Gastrocnemius medialis (tissue), 4 donors: ENCODE measurements around the gene DENND1A. TPM values are rescaled to one million over a fixed set of nuclear protein-coding genes. Genes with fewer than 3 reads are reported as not detected.

ENCODE experiments used
- ATAC-seq, 2 donors: fragments of 150-250 bp; one replicate each; pipeline ENCODE4 v1.9.1; 2016
- DNase-seq, 2 donors: peaks; one replicate each; pipeline ENCODE4 v3.0.0-alpha.2; 2019
- H3K27ac ChIP-seq, 4 donors: fragments of 200-600 bp; sonication (generic); 1 replicate in 1 of 4; 2 replicates in 3 of 4; pipeline ENCODE4 v1.5.1; 2016 to 2018; ENCODE audit warnings: mild to moderate bottlenecking in 2 of 4, moderate library complexity in 1 of 4
- H3K27me3 ChIP-seq, 3 donors: fragments of 200-600 bp; sonication (generic) in 2 of 3; 1 replicate in 1 of 3; 2 replicates in 2 of 3; pipeline versions ENCODE4 v1.5.1 to v1.6.0; 2016 to 2019; ENCODE audit warnings: mild to moderate bottlenecking in 1 of 3, moderate library complexity in 1 of 3
- H3K36me3 ChIP-seq, 2 donors: fragments of 200-600 bp; sonication (generic) in 1 of 2; one replicate each; pipeline ENCODE4 v1.5.1; 2017 to 2018
- H3K4me1 ChIP-seq, 2 donors: fragments of 200-600 bp; sonication (generic) in 1 of 2; one replicate each; pipeline ENCODE4 v1.5.1; 2016 to 2017; ENCODE audit warnings: mild to moderate bottlenecking in 2 of 2
- H3K4me3 ChIP-seq, 4 donors: fragments of 200-600 bp; sonication (generic) in 3 of 4; 1 replicate in 1 of 4; 2 replicates in 3 of 4; pipeline ENCODE4 v1.5.1; 2016 to 2019; ENCODE audit warnings: mild to moderate bottlenecking in 2 of 4
- H3K9me3 ChIP-seq, 3 donors: fragments of 200-600 bp; sonication (generic) in 2 of 3; 1 replicate in 1 of 3; 2 replicates in 2 of 3; pipeline ENCODE4 v1.5.1; 2016 to 2019
- CTCF ChIP-seq, 5 experiments: fragments of 450-650 bp in 3 of 5; fragments of 200-600 bp in 2 of 5; sonication (generic) in 2 of 5; IDR thresholded peaks in 4 of 5; conservative IDR thresholded peaks in 1 of 5; 1 replicate in 4 of 5; 2 replicates in 1 of 5; pipeline ENCODE4 v1.5.1; 2016 to 2019; ENCODE audit warnings: antibody characterized with exemption in 5 of 5, mild to moderate bottlenecking in 3 of 5, moderate library complexity in 3 of 5
- POLR2A ChIP-seq, 2 donors: fragments of 450-650 bp; IDR thresholded peaks; one replicate each; pipeline ENCODE4 v1.6.1; 2017; ENCODE audit warnings: antibody characterized with exemption in 2 of 2, mild to moderate bottlenecking in 2 of 2, moderate library complexity in 2 of 2
- in situ Hi-C, 4 donors: fragments of 200-750 bp; cut with MboI; loops; one replicate each; pipeline versions ENCODE4 v1.15.0 to v1.8.0; 2017; ENCODE audit warnings: low sequenced_read_pairs in 4 of 4
- intact Hi-C: fragments of 100-400 bp; cut with DNase I; formaldehyde crosslinking; loops from one replicate; pipeline ENCODE4 v1.15.1; 2023; ENCODE audit warnings: low total_unique reads
- total RNA-seq, 4 donors: library from RNA; depleted of rRNA; stranded (reverse); fragments of >200 nt; gene quantifications; one replicate each; pipeline versions ENCODE4 v1.1.0 to v1.2.3, GENCODE V29; 2016

Gene DENND1A
- total RNA-seq, 4 donors from 2014 or later: 14.1 to 24.6 (median 16.4) TPM

- Histone ChIP-seq H3K27me3 (no peaks in the 10 kb centered on the region), H3K27ac (no peak overlapping the region), H3K36me3 (no peaks in the 10 kb centered on the region), H3K9me3 (no peaks in the 10 kb centered on the region), H3K4me1 (no peaks in the 10 kb centered on the region), H3K4me3 (no peak overlapping the region)
- in situ Hi-C loops (no loop called here), intact Hi-C loops (no loop called here)
- DNase-seq: no peak
- ATAC-seq: no peak
- no peak for TF ChIP-seq POLR2A (IDR thresholded peaks at IDR 0.05)
- TF ChIP-seq CTCF (IDR thresholded peaks at IDR 0.05 in 4 of 5, conservative IDR thresholded peaks at IDR 0.05 in 1 of 5): no peak
Observed at GRCh38 chr9:123478967-123479602, 450.8 kb downstream of the DENND1A start.

- Histone ChIP-seq H3K27ac (no peak overlapping the region), H3K27me3 (no peaks in the 10 kb centered on the region), H3K36me3 (no peaks in the 10 kb centered on the region), H3K9me3 (no peaks in the 10 kb centered on the region), H3K4me1 (no peaks in the 10 kb centered on the region), H3K4me3 (no peak overlapping the region)
- in situ Hi-C loops (no loop called here), intact Hi-C loops (no loop called here)
- ATAC-seq (no peak), DNase-seq (no peak)
- no peak for TF ChIP-seq CTCF (IDR thresholded peaks at IDR 0.05 in 4 of 5, conservative IDR thresholded peaks at IDR 0.05 in 1 of 5)
- no peak for TF ChIP-seq POLR2A (IDR thresholded peaks at IDR 0.05)
Observed at GRCh38 chr9:123478160-123478559, 451.8 kb downstream of the DENND1A start.

DNA sequence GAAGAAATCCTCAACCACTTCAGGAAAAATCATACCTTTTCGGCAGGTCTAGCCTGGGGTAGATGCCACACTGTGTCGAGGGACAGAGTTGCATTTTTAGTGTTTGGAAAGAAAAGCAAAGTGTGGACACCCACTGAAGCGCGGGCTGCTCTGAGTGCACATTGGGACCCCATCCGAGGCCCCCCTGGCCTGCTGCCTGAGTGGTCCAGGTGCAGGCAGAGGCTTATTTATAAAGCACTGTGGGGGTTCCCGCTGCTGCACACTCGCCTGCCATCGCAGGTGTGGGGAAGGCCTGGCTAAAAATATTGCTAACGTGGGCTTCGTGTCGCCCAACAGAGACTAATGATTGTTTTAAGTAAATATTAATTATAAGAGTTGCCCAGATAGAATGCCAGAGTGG is 454.5 kb downstream of the DENND1A start:
- in situ Hi-C loops: no loop called here

DNA sequence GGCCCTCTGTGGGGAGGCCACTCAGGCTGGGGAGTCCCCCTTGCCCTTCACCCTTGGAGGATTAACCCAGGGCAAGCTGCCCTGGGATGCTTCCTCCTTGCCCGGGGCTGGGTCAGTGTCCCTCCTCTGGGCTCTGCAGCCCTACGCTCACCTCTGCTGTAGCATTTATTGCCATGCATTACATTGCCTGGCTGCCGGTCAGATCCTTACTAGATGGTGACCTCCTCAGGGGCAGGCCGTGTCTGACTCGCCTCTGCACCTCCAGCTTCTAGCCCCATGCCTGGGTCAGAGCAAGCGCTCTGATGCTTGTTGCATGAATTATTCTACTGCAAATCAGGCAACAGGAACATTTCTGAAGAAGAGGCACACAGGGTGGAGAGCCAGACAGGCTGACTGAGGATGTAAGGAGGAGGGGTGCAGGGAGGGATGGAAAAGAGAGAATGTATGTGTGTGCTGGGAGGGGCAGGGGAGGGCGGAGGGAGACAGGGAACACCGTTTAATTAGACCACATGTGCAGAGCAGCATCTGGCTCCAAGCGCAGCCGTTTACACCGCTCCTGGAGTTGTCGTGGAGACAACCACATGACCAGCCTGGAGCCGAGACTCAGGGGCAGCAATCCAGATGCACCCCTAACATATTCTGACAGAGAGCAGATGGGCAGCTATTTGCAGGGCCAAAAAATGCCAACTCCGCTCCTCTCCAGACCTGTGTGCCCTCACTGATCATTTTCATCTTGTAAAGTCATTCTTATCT is 456.9 kb downstream of the DENND1A start:
- Histone ChIP-seq H3K4me3 (no peak overlapping the region), H3K36me3 (no peaks in the 10 kb centered on the region), H3K27ac (no peak overlapping the region), H3K4me1 (no peaks in the 10 kb centered on the region), H3K27me3 (no peaks in the 10 kb centered on the region), H3K9me3 (no peaks in the 10 kb centered on the region)
- in situ Hi-C loops (no loop called here), intact Hi-C loops (no loop called here)
- DNase-seq (no peak), ATAC-seq (no peak)
- TF ChIP-seq CTCF (IDR thresholded peaks at IDR 0.05 in 4 of 5, conservative IDR thresholded peaks at IDR 0.05 in 1 of 5): no peak
- no peak for TF ChIP-seq POLR2A (IDR thresholded peaks at IDR 0.05)

More for the DNA sequence above, 454.5 kb downstream of the DENND1A start:
- Histone ChIP-seq H3K27me3 (no peaks in the 10 kb centered on the region), H3K27ac (no peak overlapping the region), H3K4me1 (no peaks in the 10 kb centered on the region), H3K9me3 (no peaks in the 10 kb centered on the region), H3K4me3 (no peak overlapping the region), H3K36me3 (no peaks in the 10 kb centered on the region)
- no peak for ATAC-seq
- no peak for DNase-seq
- intact Hi-C loops: no loop called here
- TF ChIP-seq POLR2A (IDR thresholded peaks at IDR 0.05): no peak
- no peak for TF ChIP-seq CTCF (IDR thresholded peaks at IDR 0.05 in 4 of 5, conservative IDR thresholded peaks at IDR 0.05 in 1 of 5)
